AG10803 (cell line): Measurements from ENCODE around the gene PTPRR.
"Not testable (repeated sequence)": the region's sequence is repeated elsewhere in the genome, so short reads cannot be mapped to it uniquely, and the experiment has no call there.

Experiments
- DNase-seq: peaks from one replicate; pipeline ENCODE4 v3.0.0; 2010; ENCODE audit warnings: low read depth
- H3K4me3 ChIP-seq: 2 replicates; pipeline ENCODE4 v1.5.1; 2011; ENCODE audit warnings: mild to moderate bottlenecking, low read length, control low read depth
- CTCF ChIP-seq: conservative IDR thresholded peaks from 2 replicates; pipeline ENCODE4 v1.5.1; 2011; ENCODE audit warnings: mild to moderate bottlenecking, low read length, control low read depth, inconsistent platforms

Gene PTPRR

DNA sequence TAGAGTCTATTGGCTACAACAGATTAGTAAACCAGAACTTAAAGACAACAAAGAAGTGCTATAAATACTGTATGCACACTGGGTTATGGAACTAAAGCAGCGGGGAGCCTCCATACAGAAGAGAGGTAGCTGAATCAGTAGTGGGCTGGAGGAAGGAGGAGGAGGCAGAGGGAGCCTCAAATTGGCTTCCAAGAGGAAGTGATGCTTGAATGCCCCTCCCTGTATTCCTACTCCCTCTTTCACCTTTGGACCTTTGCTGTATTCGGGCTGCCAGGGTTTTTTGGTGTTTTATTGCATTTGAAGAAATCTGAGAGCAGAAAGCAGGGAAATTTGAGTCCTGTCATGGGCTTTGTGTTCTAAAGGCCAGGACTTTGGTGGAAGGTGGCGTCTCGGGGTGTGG is 179.3 kb downstream of the PTPRR start:
- no peak for TF ChIP-seq CTCF
- no peak overlapping the region for H3K4me3 ChIP-seq
- no peak for DNase-seq

DNA sequence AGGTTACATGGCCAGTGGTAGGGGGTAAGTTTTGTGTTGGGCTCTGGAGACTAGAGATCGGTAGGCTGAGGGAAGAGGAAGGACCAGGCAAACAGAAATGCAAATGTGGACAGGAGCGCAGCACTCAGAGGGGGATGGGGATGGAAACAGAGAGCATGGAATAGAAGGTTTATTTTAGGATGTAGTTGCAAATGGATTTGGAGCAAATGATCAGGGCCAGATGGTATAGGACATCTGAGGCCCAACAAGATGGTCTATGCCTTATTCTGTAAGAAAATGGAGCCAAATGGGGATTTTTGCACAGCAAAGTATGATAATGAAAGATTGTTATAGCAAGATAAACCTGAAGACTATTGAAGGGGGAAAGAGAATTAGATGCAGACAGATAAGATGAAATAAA is 180.8 kb downstream of the PTPRR start:
- no peak for TF ChIP-seq CTCF
- no peak overlapping the region for H3K4me3 ChIP-seq
- DNase-seq, result no peak

GRCh38 chr12:70736351-70737133 is 184.0 kb downstream of the PTPRR start:
- TF ChIP-seq CTCF, result no peak
- DNase-seq, result no peak
- H3K4me3 ChIP-seq, result no peak overlapping the region

GRCh38 chr12:70735197-70735596 is 185.3 kb downstream of the PTPRR start:
- H3K4me3 ChIP-seq, DNase-seq: not testable (repeated sequence)

- H3K4me3 ChIP-seq, result no peak overlapping the region
- peak; percentile 88 for TF ChIP-seq CTCF
- DNase-seq, result peak; percentile 71
These were observed 187.2 kb downstream of the PTPRR start for GRCh38 chr12:70733385-70733784.

- no peak overlapping the region for H3K4me3 ChIP-seq
- DNase-seq, result no peak
- no peak for TF ChIP-seq CTCF
These were observed 188.3 kb downstream of the PTPRR start for GRCh38 chr12:70732287-70732686.

- H3K4me3 ChIP-seq, result no peak overlapping the region
- DNase-seq, result no peak
- TF ChIP-seq CTCF, result no peak
These were observed 189.8 kb downstream of the PTPRR start for GRCh38 chr12:70730675-70731180.
